Kidney glomerular epithelial cell (primary cell): ENCODE results near the gene GNAZ.
"Not testable (repeated sequence)": the region's sequence is repeated elsewhere in the genome, so short reads cannot be mapped to it uniquely, and the experiment has no call there.

ENCODE experiments used
- DNase-seq: peaks from one replicate; lab custom pipeline; 2025; lab: John Stamatoyannopoulos, UW

Gene GNAZ

DNA sequence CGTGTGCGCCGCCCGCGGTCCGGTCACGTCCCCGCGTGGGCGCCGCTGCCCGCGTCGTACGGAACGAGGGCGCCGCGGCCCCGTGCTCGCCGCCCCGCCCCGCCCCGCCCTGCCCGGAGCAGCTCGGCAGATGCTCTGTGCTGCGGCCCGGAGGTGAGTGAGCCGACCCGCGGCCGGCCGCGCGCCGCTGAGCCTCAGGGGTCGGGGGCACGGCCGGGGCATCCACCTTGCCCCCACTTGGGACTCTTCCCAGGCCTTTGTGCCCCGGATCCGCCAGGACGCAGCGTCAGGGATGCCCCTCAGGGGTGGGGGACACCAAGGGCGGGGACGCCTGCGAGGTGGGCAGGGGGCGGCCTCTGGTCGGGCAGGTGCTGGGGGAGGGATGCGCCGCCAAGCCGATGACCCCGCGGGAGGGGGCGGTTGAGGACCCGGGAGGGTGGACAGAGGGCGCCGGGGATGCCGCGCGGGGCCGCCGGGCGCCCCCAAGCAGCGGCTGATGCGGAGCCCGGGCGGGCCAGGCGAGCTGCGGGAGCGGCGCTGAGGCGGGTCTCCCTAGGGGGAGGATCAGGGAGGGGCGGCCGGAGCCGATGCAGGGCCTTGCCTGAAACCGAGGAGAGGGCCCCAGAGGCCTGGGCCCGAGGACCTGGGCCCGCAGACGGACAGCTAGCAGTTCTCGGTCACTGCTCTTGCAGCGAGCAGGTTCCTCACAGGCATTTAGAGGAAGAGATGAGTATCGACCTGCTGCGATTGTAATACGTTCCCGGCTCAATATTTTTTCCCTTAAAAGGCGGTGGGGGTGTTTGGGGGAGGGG is at the start of gene GNAZ:
Gene GNAZ, plus strand, starts transcription at position 102 of the 812 bp plus-strand sequence. CDS start 25,177 bp downstream, outside the sequence.
- DNase-seq, result no peak

DNA sequence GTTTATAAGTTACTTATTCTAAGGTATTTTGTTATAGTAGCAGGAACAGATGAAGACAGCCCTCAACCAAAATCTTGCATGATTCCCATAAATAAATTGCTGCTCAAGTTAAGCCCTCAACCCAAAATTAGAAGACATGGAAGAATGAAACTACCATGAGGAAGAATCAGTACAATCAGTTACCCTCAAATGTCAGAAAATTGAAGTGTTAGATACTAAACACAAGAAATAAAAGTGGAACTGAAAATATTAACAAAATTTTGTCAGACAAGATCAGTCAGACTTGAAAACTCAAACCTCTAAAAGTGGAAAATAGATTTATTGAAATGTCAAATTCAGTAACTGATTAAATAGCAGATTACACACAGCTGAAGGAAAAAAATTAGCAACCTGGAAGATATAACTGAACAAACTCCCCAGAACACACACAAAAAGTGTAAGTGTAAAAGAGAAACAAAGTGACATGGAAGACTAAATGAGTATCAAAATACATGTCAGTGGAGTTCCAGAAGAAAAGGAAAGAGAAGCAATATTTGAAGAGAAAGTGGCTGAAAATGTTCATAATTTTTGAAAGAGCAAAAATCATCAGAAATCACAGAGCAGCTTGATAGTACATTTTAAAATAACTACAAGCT is 49.5 kb upstream of the GNAZ start:
- DNase-seq, result no peak

DNA sequence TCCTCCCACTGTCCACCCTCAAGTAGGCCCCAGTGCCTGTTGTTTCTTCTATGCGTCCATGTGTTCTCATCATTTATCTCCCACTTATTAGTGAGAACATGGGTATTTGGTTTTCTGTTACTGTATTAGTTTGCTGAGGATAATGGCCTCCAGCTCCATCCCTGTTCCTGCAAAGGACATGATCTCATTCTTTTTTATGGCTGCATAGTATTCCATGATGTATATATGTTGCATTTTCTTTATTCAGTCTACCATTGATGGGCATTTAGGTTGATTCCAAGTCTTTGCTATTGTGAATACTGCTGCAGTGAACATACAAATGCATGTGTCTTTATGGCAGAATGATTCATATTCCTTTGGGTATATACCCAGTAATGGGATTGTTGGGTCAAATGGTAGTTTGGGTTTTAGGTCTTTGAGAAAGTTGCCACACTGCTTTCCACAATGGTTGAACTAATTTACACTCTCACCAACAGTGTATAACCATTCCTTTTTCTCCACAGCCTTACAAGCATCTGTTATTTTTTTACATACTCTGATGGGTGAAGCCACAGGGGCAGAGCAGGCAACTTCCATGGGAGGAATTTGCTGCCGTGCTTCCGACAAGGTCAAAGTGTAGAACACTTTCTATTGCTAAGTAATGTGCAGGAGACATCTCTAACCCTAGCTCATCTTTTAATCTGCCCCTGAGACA is 48.5 kb upstream of the GNAZ start:
- not testable (repeated sequence) for DNase-seq

DNA sequence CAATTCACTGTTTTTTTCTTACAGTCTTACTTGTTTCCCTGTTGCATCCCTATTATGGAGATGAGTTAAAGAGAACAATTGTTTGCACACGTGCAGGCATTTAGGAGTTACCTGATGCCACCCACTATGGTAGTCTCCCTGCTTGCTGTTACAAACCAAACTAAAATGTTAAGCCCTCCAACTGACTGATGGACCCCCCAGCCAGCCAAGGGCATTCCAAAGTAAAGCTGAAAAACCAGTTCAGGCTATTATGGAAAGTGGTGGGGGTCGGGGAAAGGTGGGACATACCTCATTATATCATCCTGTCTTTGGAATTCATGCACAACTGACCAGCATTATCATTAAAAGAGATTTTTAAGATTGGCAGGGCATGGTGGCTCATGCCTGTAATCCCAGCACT is 47.0 kb upstream of the GNAZ start:
- DNase-seq, result no peak

- DNase-seq, result no peak
Observed at GRCh38 chr22:23026777-23027176, 43.5 kb upstream of the GNAZ start.

- not testable (repeated sequence) for DNase-seq
Observed at GRCh38 chr22:23027849-23028248, 42.5 kb upstream of the GNAZ start.

- DNase-seq, result no peak
Observed at GRCh38 chr22:23029521-23030228, 40.6 kb upstream of the GNAZ start.

- DNase-seq, result no peak
Observed at GRCh38 chr22:23031381-23031780, 38.9 kb upstream of the GNAZ start.

DNA sequence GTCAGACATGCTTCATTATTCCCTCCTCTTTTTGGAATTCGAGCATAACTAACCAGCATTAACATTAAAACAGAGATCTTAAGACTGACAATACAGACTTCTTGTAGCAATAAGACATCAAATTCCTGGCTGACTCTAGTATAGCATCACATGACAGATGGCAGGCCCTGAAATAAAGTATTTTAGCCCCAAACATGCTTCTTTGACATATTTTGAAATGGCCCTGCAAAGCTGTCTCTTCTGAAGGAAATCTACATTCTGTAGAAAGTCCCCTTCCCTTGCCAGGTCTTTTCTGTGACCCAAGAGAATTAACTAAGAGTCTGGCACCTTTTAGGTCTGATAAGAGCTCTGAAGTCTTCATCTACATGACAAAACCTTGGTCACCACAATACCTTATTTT is 38.5 kb upstream of the GNAZ start:
- no peak for DNase-seq

GRCh38 chr22:23032658-23033057 is 37.7 kb upstream of the GNAZ start:
- DNase-seq, result no peak

GRCh38 chr22:23033116-23033905 is 37.0 kb upstream of the GNAZ start:
- no peak for DNase-seq

DNA sequence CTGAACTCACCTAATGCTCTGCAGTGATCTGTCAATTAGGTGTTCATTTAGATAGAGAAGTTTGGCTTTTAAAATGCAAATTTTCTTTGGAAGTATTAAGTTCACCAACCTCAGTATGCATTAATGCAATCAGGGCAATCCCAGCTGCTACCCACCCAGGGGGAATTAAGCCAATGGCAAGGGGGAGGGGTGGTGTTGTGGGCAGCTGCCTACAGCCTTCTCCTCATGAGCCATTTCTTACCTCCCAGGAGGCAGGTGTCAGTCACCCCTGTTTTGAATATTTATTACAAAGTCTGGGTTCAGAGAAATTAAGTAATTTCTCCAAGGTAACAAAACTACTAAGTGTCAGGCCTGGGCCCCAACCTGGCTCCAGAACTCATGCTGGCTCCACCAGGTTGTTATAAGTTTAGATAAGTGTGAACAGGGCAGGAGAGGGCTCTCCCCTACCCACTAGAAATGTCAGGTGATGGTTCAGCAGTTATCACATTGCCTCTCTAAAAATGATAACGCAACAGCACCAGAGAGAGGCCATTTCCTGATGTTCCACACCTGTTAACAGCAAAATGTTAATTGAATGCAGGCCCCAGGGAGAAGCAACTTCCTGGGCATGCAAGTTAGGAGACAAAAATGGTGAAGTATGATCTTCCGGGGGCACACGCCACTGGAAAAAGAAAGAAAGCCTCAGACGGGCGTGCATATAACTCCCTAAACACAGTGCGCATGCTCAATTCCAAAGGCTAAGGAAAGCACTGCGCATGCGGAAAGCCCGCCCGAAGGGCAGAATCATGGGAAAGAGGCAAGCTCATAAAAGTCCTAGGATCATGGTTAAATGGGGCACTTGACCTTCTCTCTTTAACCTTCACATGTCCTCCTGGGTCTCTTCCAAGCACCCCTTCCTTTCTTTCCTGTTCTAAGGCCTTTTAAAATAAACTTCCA is 35.4 kb upstream of the GNAZ start:
- no peak for DNase-seq

DNA sequence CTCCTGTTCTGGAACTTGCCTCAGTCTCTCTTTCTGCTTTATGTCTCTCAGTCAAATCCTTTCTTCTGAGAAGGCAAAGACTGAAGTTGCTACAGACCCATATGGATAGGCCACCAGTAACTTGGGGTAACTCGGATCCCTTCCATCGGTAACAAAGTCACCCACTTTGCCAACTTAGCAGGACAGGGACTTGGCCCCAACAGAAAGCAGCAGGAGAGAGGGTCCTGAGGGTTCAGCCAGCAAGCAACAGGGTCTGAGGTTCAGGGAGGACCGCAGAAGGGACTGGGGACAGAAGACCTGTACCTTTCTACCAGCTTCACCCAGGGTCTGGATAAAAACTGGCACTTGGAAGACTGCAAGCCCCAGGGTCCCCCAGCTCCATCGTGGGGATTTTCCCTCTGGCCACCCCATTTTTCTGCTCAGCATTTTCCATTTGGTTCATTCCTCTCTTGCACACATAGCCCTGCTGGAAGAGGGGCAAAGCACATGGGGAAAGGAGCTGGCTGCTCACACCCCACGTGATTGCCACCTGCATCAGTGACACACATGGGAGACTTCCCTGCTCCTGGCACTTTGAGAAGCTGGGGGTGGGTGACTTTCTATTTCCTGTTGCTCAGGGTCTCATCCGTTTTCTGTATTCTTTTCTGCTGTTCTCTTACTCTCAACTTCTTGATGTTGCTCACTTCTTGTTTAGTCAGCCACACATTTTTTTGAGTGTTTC is 34.6 kb upstream of the GNAZ start:
- no peak for DNase-seq

DNA sequence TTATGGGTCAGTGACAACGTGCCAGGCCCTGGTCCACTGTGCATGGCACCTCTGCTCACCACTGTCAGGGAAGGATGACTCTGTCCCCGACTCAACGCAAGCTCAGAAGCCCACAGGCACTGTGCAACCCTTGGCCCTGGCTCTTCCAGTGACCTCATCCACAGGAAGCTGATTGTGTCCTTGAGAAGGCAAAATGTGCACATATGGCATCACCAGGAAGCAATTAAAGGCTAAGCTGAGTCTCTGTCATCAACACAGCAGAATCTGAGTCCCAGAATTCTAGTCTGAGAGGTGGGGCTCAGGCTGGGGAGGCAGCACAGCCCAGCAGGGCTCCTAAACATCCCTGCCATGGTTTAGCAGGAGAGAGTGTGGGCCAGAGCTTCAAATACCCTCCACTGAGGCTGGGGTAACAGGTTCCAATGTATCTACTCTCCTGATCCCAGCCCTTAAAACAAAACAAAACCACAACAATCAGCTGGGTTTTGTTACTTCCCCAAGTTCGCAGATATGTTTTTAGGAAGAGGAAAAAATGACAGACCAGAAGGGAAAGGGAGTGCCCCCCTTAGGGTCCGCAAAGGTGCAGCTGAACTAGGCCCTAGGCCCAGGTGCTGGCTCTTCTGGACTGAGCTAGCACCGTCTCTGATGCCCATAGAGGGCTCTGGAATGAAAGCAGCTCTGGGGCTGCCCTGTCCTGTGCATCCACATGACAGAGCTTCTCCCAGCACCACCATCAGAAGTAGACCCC is 33.5 kb upstream of the GNAZ start:
- DNase-seq, result no peak

DNA sequence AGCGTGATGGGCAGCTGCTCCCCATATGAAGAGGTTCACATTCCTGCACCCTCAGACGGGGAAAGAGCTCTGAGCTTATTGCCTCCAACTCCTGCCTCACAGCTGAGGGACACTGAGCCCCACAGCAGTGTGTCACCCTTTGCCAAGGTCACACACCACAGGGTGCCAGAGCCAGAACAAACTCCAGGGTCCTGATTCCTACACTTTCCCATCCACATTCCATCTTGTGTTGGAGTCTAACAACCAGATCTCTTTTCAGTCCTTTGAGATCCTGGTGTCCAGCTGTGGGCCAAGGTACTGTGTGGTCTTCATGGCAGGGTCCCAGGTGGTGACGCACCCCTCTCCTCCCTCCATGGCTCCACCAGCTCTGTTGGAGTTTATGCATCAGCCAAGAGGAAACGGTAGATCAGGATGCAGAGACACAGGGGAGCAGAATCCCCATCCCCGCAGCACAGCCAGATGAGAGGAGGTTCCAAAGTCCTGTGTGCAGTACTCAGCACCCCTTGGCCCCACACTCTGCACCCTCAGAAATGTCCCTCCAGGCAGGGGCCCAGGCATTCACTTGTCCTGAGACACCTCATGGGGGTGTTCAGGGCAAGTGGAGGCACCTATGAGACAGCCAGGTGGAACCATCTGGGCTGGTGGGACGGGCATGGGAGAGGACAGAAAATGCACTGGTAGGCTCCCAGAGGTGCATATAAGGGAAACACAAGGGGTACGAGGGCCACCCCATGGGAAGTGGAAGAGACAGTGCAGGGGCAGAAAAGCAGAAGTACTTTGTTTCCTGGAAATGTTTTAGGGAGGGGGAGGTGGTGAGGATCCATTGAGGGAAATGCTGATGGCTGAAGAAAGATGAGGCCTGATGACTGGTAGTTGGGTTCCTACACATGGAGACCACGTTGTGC is 32.6 kb upstream of the GNAZ start:
- DNase-seq, result no peak

GRCh38 chr22:23038334-23038642 is 32.0 kb upstream of the GNAZ start:
- DNase-seq, result no peak

GRCh38 chr22:23038902-23039301 is 31.4 kb upstream of the GNAZ start:
- no peak for DNase-seq

DNA sequence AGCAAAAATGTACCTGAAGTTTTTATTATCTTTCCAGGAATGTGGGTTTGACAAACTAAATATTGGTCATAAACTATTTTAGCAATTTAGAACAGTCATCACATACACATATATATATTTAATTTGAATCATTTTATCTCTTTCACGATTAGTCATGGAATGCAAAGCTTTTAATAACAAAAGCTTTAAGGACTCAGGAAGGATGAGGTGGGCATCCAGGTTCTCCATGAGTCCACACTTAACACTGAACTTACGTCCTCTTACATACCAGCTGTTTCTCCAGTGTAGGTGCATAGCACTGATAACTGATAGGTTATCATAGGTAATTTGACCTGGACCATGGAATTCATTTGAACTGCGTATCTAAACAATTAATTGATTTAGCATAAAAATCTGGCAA is 28.1 kb upstream of the GNAZ start:
- no peak for DNase-seq
